HG03469 (cell line): ENCODE results near the gene CHST1.

Experiments used
- ATAC-seq: cut with Tn5 transposase; IDR thresholded peaks from one replicate; pipeline ENCODE4 v1.9.1; 2021; ENCODE audit warnings: mild to moderate bottlenecking, moderate library complexity, moderate number of reproducible peaks; ENCODE audit not compliant: unreplicated experiment

The CHST1 gene

GRCh38 chr11:45609902-45610301 lies 55.5 kb downstream of the CHST1 start:
- ATAC-seq, result no peak

GRCh38 chr11:45609337-45609736 lies 56.1 kb downstream of the CHST1 start:
- no peak for ATAC-seq

GRCh38 chr11:45607995-45608394 lies 57.4 kb downstream of the CHST1 start:
- no peak for ATAC-seq

GRCh38 chr11:45606514-45607281 lies 58.7 kb downstream of the CHST1 start:
- ATAC-seq, result no peak

- no peak for ATAC-seq
Measured at GRCh38 chr11:45605051-45605450, 60.4 kb downstream of the CHST1 start.

GRCh38 chr11:45603946-45604682 lies 61.3 kb downstream of the CHST1 start:
- no peak for ATAC-seq

- no peak for ATAC-seq
Measured at GRCh38 chr11:45599161-45599943, 66.1 kb downstream of the CHST1 start.
